Cerebellar cortex (tissue), 1 donor: Measurements from ENCODE around the gene TJP1.
A peak's percentile ranks its signal among the peaks of the same experiment; 100 is the strongest.
"Not testable (repeated sequence)": the region's sequence is repeated elsewhere in the genome, so short reads cannot be mapped to it uniquely, and the experiment has no call there.

Experiments
- DNase-seq: peaks from one replicate; pipeline ENCODE4 v3.0.0-alpha.2; 2015; ENCODE audit warnings: low spot score

TJP1 gene

DNA sequence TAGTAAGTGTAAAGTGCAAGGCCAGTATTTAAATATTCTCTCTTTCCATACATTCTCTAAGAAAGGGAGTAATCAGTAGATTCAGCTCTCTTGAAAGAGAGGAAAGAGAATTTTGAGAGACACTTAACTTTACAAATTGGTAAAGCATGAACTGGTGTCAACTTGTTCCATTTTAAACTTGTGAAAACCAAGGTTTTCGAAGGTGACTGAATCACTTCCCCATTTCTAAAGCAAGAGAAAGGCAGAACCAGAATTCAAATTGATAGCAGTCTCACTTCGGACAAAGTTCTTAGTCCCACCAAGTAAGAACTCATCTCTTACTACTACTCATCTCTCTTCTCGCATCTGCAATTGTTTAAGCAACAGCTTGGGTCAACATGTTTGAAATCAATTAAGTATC is 22.4 kb downstream of the TJP1 start:
- DNase-seq = no peak

DNA sequence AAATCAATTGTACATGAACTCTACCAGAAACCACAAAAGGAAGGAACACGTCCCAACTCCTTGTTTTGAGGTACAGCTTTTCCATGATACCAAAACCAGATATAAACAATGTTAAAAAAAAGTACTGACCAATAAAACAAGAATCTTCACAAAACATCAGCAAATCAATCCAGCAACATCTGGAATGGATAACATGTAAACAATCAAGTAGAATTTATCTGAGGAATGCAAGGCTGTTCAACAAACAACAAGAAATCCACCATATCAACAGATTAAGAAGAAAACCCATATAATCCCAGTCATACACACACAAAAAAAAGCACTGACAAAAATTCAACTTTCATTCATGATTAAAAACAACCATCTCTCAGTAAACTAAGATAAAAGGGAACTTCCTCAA is 26.7 kb downstream of the TJP1 start:
- DNase-seq = no peak

DNA sequence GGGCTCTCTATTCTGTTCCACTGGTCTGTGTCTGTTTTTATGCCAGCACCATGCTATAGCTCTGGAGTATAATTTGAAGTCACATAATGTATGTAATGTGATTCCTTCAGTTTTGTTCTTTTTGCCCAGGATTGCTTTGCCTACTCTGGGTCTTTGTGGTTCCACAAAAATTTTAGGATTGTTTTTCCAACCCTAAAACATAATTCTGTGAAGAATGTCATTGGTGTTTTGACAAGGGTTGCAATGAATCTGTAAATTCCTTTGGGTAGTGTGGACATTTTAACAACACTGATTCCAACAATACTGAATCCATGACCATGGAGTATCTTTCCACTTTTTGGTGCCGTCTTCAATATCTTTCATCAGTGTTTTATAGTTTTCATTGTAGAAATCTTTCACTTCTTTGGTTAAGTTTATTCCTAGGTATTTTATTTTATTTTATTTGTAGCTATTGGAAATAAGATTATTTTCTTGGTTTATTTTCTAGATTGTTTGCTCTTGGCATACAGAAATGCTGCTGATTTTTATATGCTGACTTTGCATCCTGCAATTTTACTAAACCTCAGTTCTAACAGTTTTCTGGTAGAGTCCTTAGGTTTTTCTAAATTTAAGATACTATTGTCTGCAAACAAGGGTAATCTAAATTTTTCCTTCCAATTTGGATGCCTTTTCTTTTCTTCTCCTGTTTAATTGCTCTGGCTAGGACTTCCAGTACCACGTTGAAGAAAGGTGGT is 29.7 kb downstream of the TJP1 start:
- no peak for DNase-seq

DNA sequence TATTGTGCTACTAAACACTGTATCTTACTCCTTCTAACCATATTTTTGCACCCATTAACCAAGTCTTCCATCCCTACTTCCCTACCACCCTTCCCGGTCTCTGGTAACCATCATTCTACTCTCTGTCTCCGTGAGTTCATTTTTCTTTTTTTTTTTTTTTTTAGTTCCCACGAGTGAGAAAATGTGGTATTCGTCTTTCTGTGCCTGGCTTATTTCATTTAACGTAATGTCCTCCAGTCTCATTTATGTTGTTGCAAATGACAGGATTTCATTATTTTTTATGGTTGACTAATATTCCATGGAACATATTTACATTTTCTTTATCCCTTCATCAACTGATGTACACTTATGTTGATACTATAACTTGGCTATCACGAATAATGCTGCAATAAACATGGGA is 31.7 kb downstream of the TJP1 start:
- no peak for DNase-seq

DNA sequence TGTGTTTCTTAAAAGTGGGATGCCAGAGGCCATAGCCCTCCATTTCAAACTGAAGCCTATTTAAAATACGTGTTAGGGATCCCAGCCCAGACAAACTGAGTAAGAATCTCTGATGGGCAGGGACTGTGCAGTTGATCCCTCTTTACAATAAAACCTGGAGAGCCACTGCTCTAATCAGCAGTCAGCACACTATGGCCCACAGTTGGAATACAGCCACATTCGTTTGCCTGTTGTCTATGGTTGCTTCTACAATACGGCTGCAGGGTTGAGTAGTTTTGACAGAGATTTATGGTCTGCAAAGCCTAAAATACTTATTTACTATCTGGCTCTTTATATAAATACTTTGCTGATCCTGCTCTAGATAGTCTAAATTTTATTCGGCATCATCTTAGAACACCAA is 32.4 kb downstream of the TJP1 start:
- DNase-seq = no peak

DNA sequence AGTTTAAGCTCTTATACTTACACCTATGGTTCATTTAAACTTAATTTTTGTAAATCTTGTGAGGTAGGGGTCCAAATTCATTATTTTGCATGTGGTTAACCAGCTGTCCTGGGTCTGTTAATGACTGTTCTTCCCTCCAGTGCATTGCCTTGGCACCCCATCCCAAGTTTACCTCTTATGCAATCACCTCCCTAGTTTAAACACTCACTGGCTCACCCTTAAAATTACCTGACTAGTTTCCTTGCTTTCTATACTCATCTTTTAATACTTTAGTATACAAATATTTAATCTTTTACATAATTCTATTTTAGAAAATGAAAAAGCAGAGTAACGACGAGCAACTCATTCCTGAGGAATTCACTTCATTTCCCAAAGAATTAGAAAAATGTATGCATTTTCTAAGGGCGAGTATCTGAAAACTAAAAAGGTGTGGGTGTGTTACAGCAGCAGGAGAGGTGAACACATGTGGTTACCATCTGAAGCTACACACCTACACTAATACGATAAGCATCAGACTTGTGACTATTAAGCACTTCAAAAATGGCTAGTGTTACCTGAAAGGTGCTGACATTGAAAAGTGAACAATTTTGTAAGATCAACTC is 33.7 kb downstream of the TJP1 start:
- DNase-seq = no peak

DNA sequence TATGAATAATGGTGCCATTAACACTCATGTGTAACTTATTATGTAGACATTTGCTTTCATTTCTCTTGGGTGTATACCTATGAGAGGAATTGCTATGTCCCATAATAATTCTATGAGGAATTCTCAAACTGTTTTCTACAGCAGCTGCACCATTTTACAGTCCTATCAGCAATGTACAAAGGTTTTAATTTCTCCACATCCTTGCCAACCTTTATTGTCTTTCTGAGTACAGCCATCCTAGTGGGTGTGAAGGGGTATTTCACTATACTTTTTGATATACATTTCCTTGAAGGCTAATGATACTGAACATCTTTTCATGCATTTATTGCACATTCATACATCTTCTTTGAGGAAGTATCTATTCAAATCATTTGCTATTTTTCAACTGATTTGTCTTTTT is 34.5 kb downstream of the TJP1 start:
- no peak for DNase-seq

DNA sequence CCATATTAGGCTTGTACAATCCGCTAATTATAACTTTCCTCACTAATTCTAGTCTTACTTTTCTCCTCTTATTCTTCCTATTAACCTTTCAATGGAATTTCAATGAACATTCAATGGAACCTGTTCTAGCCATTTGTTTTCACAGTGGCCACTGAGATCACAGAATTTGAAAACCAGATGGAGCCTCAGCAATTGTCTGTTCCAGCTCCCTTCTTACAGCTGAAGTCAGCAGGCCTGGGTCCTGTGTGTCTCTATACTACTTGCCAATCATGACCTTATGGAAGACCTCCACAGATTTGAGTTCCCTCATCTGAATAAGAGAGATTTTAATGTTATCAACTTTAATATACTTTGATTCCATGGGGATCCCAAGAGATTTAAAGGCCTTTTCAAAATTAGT is 36.6 kb downstream of the TJP1 start:
- no peak for DNase-seq

DNA sequence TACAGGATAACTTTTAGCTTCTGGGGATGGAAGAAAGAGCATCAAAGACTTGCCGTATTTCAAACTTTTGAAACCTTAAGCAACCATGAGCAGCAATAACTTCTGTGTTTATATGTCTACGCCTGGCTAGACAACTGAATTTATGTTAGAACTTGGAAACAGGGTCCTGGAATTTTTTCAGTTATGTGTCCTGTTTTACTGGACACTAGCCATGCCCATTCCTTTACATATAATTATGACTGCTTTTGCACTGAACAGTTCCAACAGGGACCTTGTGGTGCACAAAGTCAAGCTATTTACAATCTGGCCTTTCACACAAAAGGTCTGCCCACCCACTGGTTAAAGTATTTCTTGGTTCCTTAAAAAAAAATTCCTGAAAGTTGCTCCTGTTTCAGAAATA is 37.1 kb downstream of the TJP1 start:
- DNase-seq = no peak

DNA sequence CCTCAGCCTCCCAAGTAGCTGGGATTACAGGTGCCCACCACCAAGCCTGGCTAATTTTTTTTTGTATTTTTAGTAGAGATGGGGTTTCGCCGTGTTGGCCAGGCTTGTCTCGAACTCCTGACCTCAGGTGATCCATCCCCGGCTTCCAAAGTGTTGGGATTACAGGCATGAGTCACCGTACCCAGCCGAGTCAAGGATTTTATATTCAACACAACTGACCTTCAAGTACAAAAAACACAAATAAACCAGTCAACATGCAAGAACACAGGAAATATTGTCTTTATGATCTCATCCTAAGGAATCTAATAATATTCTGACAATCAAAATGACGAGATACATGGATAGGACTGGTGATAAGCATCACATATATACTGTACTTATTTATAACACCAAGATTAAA is 37.9 kb downstream of the TJP1 start:
- no peak for DNase-seq

DNA sequence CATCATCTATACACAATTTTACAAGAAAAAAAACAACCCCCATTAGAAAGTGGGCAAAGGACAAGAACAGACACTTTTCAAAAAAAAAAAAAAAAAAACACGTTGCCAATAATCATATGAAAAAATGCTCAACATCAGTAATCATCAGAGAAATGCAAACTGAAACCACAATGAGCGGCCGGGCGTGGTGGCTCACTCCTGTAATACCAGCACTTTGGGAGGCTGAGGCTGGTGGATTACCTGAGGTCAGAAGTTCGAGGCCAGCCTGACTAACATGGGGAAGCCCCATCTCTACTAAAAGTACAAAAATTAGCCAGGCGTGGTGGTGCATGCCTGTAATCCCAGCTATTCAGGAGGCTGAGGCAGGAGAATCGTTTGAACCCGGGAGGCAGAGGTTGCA is 39.5 kb downstream of the TJP1 start:
- not testable (repeated sequence) for DNase-seq

DNA sequence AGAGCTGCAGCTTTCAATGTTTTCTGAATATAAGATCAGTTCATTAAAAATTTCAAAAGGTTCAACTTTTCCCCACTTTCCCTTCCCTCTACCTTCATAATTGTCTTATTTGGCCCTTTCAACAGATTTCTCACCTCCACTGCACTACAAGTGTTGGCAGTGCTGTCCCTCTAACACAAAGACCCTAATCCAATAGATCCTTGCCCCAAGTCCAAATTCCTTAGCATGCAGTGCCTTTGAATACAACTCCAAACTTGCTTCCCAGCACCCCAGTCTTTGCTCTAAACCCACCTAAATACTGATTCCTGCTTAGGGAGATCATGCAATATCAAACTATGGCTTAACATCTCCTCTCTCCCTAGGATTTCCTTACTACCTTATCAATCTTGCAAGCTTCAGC is 43.9 kb downstream of the TJP1 start:
- no peak for DNase-seq

DNA sequence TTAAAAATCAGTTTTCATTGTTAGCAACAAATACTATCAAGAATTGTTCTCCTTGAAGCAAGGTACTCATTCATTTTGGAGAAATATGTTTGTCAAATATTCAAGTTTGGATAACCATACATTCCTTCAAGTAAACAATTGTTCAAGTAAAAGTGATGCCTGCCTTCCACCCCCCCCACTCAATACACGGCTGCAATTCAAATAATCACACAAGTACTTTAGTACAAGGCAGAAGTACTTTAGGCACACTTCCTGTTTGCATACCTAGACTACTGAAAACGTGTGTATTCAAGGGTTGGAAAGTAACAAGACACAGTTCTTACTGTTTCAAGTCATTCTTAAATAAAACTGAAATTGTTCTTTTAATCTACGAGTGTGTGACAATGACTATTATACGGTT is 45.4 kb downstream of the TJP1 start:
- DNase-seq = no peak

DNA sequence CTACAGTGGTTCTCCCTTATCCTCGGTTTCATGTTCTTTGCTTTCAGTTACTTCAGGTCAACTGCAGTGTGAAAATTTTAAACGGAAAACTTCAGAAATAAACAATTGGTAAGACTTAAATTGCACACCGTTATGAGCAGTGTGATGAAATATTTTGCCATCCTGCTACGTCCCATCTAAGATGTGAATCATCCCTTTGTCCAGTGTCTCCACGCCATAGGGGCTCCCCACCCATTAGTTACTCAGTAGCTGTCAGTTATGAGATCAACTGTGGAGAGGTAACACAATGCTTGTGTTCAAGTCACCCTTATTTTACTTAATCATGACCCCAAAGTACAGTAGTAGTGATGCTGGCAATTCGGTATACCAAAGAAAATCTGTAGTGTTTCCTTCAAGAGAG is 47.4 kb downstream of the TJP1 start:
- DNase-seq = no peak

DNA sequence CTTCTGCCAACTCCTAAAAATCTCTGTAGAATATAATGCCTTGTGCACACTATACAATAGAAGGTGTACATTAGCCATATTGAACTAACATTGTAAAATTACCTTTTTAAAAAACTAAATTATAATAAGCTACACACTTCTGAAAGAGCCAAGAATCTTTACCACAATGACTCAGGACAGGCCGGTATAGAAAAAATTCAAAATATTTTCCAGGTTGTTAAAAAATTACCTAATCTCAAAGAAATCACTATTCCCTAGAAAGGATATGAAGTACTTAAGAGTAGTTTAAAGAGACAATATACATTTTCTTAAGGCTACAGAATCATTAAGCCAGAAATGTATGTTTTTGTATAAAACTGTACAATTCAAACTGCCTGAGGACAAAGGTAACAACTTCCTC is 48.5 kb downstream of the TJP1 start:
- DNase-seq = no peak

DNA sequence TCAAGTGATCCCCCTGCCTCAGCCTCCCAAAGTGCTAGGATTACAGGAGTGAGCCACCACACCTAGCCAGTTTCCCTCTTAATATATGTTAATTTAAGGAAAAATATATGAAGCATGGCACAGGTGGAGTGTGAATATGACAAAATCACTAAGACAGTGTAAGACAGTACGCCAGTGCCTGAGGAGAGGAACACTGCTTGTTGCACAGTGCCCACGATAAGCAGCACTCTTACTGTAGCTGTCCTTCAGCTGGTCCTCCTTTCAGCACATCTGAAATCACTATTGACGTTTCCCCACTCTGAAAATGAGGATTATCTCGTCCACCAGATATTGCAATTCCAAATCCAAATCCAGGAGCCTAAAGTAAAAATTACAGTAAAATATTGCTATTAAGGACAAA is 49.3 kb downstream of the TJP1 start:
- DNase-seq = no peak

DNA sequence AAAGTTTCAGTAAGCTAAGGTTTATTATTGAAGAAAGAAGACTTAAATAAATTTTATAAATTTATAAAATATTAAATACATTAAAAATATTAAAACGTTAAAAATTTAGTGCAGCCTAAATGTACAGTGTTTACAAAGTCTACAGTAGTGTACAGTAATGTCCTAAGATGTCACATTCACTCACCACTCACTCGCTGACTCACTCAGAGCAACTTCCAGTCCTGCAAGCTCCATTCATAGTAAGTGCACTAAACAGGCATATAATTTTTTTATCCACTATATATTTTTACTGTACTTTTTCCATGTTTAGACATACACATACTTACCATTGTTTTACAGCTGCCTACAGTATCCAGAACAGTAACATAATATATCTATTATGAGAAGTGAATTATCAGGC is 51.5 kb downstream of the TJP1 start:
- no peak for DNase-seq

DNA sequence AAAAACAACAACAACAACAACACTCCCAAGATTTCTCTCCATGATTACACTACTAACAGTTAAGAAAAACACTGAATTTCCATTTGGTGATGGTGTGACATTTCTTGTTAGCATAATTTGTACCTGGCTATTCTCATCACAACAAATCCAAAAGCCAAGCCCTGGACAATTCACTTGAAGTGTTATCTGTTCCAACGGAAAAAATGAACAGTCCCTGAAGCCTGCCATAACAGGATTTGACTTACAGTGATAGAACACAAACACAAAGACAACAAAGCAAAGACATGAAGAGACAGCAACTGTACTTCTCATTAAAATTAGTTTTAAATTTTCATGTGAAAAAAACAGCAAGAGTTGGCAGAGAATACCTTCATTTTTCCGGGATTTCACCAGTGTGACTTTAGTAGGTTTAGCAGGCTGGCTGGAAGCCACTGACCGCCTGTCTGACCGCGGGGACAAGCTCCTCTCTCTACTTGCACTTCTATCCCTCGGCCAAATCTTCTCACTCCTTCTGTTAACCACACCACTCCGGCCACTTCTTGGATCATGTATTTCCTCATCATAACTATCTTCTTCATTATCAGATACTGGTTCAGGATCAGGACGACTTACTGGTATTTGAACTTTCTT is 56.3 kb downstream of the TJP1 start:
- DNase-seq = peak; percentile 36

DNA sequence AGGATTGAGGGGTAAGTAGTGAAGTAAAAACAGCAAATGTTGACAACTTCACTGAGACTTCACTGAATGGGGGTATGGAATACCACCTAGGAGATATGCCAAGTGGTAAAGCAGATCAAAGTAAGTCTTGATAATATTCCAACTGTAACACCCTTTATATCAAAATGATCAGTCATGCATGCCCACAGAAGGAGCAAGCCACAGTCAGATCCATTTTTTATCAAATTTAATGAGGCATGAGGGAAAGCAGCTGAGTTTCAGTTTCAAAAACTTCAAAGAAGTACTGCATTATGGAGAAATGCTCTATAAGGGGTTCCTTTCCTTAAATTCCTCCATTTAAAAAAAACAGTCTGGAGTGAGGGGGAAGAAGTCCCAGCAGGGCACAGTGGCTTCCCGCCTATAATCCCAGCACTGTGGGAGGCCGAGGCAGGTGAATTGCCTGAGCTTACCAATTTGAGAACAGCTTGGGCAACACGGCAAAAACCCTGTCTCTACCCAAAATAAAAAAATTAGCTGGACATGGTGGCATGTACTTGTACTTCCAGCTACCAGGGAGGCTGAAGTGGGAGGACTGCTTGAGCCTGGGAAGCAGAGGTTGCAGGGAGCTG is 56.9 kb downstream of the TJP1 start:
- no peak for DNase-seq

DNA sequence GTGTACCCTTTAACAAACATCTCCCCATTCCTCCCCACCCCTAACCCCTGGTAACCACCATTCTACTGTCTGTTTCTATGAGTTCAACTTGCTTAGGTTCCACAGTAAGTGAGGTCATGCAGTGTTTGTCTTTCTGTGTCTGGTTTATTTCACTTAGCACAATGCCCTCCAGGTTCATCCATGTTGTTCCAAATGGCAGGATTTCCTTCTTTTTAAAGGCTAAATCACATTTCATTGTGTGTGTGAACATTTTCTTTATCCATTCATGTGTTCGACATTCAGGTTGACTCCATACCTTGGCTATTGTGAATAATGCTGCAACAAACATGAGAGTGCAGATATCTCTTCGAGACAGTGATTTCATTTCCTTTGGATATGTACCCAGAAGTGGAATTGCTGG is 62.7 kb downstream of the TJP1 start:
- DNase-seq = no peak

DNA sequence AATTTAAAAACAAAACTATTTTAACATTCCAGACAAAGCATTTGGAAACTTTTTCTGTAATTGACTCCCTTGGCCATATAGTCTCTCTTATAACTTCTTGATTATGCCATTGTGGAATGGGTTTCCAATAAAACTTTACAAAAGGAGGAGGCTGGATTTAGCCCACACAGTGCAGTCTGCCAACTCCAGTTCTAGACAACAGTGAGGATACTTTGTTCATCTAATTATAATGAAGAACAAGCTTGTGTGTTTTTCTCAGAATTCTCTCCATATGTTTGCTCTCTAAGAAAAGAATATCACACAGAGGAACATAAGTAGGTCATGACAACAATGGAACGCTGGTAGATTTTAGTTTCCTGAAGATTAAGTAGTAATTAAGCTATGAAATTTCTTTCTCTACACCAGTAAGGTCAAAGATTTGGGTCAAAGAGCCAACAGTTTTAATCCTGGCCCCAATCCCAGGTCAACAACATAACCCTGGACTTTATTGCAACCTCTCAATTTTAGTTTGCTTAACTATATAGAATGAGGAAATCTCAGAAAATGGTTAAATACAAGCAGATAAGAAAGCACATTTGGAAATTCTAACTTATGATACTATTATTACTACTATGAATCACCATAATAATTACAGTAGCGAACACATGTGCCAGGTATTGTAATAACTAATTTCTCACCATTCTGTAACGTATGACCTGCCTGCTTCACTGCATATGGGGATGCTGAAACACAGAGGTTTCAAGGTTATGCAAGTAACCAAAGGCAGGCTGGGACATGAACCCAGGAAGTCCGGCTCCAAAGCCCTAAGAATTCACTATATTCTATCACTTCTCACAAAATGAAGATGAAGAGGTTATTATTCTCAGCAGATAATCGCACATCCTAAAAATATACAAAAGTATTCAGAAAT is 65.7 kb downstream of the TJP1 start:
- no peak for DNase-seq

DNA sequence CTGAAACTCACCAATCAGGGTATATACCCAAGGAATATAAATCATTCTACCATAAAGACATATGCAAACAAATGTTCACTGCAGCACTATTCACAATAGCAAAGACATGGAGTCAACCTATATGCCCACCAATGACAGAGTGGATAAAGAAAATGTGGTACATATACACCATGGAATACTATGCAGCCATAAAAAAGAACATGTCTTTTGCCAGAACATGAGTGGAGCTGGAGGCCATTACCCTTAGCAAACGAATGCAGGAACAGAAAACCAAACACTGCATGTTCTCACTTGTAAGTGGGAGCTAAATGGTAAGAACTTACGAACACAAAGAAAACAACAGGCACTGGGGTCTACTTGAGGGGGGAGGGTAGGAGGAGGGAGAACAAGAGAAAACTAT is 68.3 kb downstream of the TJP1 start:
- DNase-seq = not testable (repeated sequence)
